Panc1 (cell line): ENCODE data around the gene TMEM258.

Experiments
- CTCF ChIP-seq: fragments of 450-650 bp; IDR thresholded peaks from 2 replicates; pipeline ENCODE4 v1.5.1; 2017; ENCODE audit warnings: mild to moderate bottlenecking
- TCF7L2 ChIP-seq: IDR thresholded peaks from 2 replicates; pipeline ENCODE4 v1.6.1; 2011; ENCODE audit warnings: mild to moderate bottlenecking, low read depth, low read length, inconsistent platforms

- TF ChIP-seq CTCF (no peak), TCF7L2 (no peak)
These were observed 6.5 kb downstream of the TMEM258 start for GRCh38 chr11:61785837-61786402.
